HepG2 (cell line): ENCODE results near the gene SEC14L2. TPM values are rescaled to one million over a fixed set of nuclear protein-coding genes. Genes with fewer than 3 reads are reported as not detected.

Experiments
- ARNT2 ChIP-seq: sonication (generic); formaldehyde crosslinking; IDR thresholded peaks from 2 replicates; pipeline ENCODE4 v1.8.0; 2022; ENCODE audit warnings: mild to moderate bottlenecking, low read depth, missing genetic modification reagents, moderate library complexity
- ATRX ChIP-seq: sonication (generic); formaldehyde crosslinking; IDR thresholded peaks from 2 replicates; pipeline ENCODE4 v1.4.0; 2020; ENCODE audit warnings: missing genetic modification reagents, borderline replicate concordance
- CSRNP1 ChIP-seq: sonication (generic); formaldehyde crosslinking; IDR thresholded peaks from 2 replicates; pipeline ENCODE4 v1.8.1; 2023; ENCODE audit warnings: mild to moderate bottlenecking, missing genetic modification reagents
- CSRNP2 ChIP-seq: sonication (generic); formaldehyde crosslinking; conservative IDR thresholded peaks from 2 replicates; pipeline ENCODE4 v1.8.0; 2022; ENCODE audit warnings: low read depth, missing genetic modification reagents
- GMEB1 ChIP-seq: sonication (generic); formaldehyde crosslinking; IDR thresholded peaks from 2 replicates; pipeline ENCODE4 v1.5.1; 2020; ENCODE audit warnings: missing genetic modification reagents, mild to moderate bottlenecking, borderline replicate concordance
- HES4 ChIP-seq: sonication (generic); formaldehyde crosslinking; IDR thresholded peaks from 2 replicates; pipeline ENCODE4 v1.9.0; 2021; ENCODE audit warnings: mild to moderate bottlenecking, missing genetic modification reagents, borderline replicate concordance
- HINFP ChIP-seq: sonication (generic); formaldehyde crosslinking; IDR thresholded peaks from 2 replicates; pipeline ENCODE4 v1.4.0; 2020; ENCODE audit warnings: low read depth, mild to moderate bottlenecking, missing genetic modification reagents
- NFE2 ChIP-seq: sonication (generic); formaldehyde crosslinking; IDR thresholded peaks from 2 replicates; pipeline ENCODE4 v1.4.0; 2020; ENCODE audit warnings: missing genetic modification reagents
- PAX8 ChIP-seq: sonication (generic); formaldehyde crosslinking; IDR thresholded peaks from 2 replicates; pipeline ENCODE4 v1.8.0; 2022; ENCODE audit warnings: mild to moderate bottlenecking, missing genetic modification reagents, borderline replicate concordance
- PCBP1 ChIP-seq: fragments of 200-400 bp; formaldehyde crosslinking; IDR thresholded peaks from 2 replicates; pipeline ENCODE4 v1.6.1; 2017; ENCODE audit warnings: mild to moderate bottlenecking, low read depth, low read length, borderline replicate concordance
- POLR2AphosphoS5 ChIP-seq: IDR thresholded peaks from 2 replicates; pipeline ENCODE4 v1.6.1; 2012; ENCODE audit warnings: low read depth, low read length
- SNRNP70 ChIP-seq: fragments of 200-400 bp; formaldehyde crosslinking; IDR thresholded peaks from 2 replicates; pipeline ENCODE4 v1.6.1; 2017; ENCODE audit warnings: mild to moderate bottlenecking, low read depth, low read length, moderate library complexity
- TRAFD1 ChIP-seq: sonication (generic); formaldehyde crosslinking; IDR thresholded peaks from 2 replicates; pipeline ENCODE4 v1.5.1; 2020; ENCODE audit warnings: missing genetic modification reagents, mild to moderate bottlenecking, borderline replicate concordance
- ZBTB7A ChIP-seq: sonication (generic); formaldehyde crosslinking; IDR thresholded peaks from 2 replicates; pipeline ENCODE4 v1.8.0; 2022; ENCODE audit warnings: mild to moderate bottlenecking, missing genetic modification reagents
- ZFY ChIP-seq: sonication (generic); formaldehyde crosslinking; IDR thresholded peaks from 2 replicates; pipeline ENCODE4 v1.4.0; 2020; ENCODE audit warnings: missing genetic modification reagents
- ZNF224 ChIP-seq: sonication (generic); formaldehyde crosslinking; IDR thresholded peaks from 2 replicates; pipeline ENCODE4 v1.5.0; 2020; ENCODE audit warnings: mild to moderate bottlenecking, missing genetic modification reagents
- ZNF460 ChIP-seq: sonication (generic); formaldehyde crosslinking; IDR thresholded peaks from 2 replicates; pipeline ENCODE4 v1.5.1; 2020; ENCODE audit warnings: missing genetic modification reagents, mild to moderate bottlenecking, borderline replicate concordance
- ZNF850 ChIP-seq: sonication (generic); formaldehyde crosslinking; conservative IDR thresholded peaks from 2 replicates; pipeline ENCODE4 v1.9.0; 2021; ENCODE audit warnings: mild to moderate bottlenecking, missing genetic modification reagents
- polyA plus RNA-seq, 8 experiments: library from polyadenylated mRNA; depleted of rRNA in 3 of 8; stranded (reverse) in 7 of 8; unstranded in 1 of 8; fragments of >200 nt; fragmentation: Illumina TruSeq in 4 of 8; extraction: Trizol in 4 of 8; gene quantifications; 2 replicates each; pipeline versions ENCODE4 v1.2.1 to v1.2.3, GENCODE V29; 2011 to 2016; ENCODE audit warnings: low read depth in 4 of 8, missing spikeins in 1 of 8, mixed read lengths in 1 of 8; ENCODE audit not compliant: insufficient read depth in 1 of 8
- total RNA-seq, 5 experiments: library from RNA; depleted of rRNA; stranded (reverse); fragments of >200 nt; fragmentation: Illumina TruSeq; extraction: Trizol; gene quantifications; 2 replicates each; pipeline ENCODE4 v1.2.3, GENCODE V29; 2016; ENCODE audit warnings: low read depth in 1 of 5

SEC14L2 gene
- total and polyA plus RNA-seq, 2 of the 13 experiments (the other 11 are each of a cell fraction or from before 2014, with no cell fraction given): 4.1 to 5.1 TPM

GRCh38 chr22:30356449-30357235 lies 40.2 kb upstream of the SEC14L2 start, which contains the start of the genes CCDC157 and SF3A1 (continued):
- no peak for TF ChIP-seq ZNF460 (CRISPR knock-in tag)
- no peak for TF ChIP-seq CSRNP2
- 0 out of 2 replicates have a peak, but pooled peaks have one; percentile 6 for TF ChIP-seq ZNF224
- peak; percentile 100 for TF ChIP-seq ZFY
- TF ChIP-seq TRAFD1: no peak
- TF ChIP-seq PAX8: no peak
- peak; percentile 89 for TF ChIP-seq HINFP
- TF ChIP-seq NFE2 (CRISPR knock-in tag): no peak
- peak; percentile 75; the same call in 1 of the 2 replicates for TF ChIP-seq POLR2AphosphoS5
- TF ChIP-seq CSRNP1 (CRISPR knock-in tag): peak; percentile 88; the same call in 1 of the 2 replicates
- peak; percentile 85 for TF ChIP-seq HES4 (CRISPR knock-in tag)
- TF ChIP-seq ZBTB7A (CRISPR knock-in tag): no peak
- TF ChIP-seq ZNF850 (CRISPR knock-in tag): 0 out of 2 replicates have a peak, but pooled peaks have one; percentile 56
- peak; percentile 95 for TF ChIP-seq GMEB1 (CRISPR knock-in tag)
- TF ChIP-seq SNRNP70: no peak
- TF ChIP-seq PCBP1: no peak
- peak; percentile 91 for TF ChIP-seq ARNT2 (CRISPR knock-in tag)
- no peak for TF ChIP-seq ATRX (CRISPR knock-in tag)
